A673 (cell line): ENCODE results near the gene ATP8A1.

Experiments used
- EZH2 ChIP-seq: fragments of 200-600 bp; sonication (generic); IDR thresholded peaks from 2 replicates; pipeline ENCODE4 v1.6.1; 2017; ENCODE audit warnings: borderline replicate concordance, low read depth, mild to moderate bottlenecking, mixed read lengths, antibody characterized with exemption, low read length; ENCODE audit not compliant: poor library complexity, severe bottlenecking
- TF ChIP-seq, protein P1 (sequence below): fragments of 300-800, 200-600 bp; sonication (generic); conservative IDR thresholded peaks from 2 replicates; pipeline ENCODE4 v1.5.1; 2017; ENCODE audit warnings: low read depth, mild to moderate bottlenecking, antibody characterized with exemption, low read length, moderate library complexity, mixed read lengths

DNA sequence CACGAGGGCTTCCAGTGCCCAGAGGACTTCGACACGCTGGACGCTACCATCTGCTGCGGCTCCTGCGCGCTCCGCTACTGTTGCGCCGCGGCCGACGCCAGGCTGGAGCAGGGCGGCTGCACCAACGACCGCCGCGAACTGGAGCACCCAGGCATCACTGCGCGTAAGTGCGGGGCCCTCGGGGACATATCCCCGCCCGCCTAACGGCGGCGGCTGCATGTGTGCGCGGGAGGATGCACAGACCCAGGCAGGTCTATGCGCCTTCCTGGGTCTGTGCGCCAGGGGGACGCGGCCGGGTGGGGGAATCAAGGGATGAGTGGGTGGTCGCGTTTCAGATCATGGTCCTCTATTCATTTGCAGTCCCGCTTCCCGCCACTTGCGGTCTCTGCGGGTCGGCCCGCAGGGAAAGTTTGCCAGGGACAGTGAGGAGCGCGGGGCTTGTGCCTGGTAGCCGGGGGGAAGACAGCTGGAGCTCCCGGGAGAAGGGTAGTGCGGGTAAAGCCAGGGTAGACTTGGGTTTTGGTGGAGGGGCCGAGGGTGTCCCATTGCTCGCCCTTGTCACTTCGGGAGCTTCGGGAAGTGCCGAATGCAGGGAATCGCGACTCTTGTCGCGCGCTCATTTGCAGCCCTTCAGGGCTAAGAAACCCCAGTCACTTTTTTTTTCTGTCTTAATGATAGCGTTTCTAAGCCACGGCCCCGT, 258.6 kb downstream of the ATP8A1 start:
- TF ChIP-seq, protein P1, sequence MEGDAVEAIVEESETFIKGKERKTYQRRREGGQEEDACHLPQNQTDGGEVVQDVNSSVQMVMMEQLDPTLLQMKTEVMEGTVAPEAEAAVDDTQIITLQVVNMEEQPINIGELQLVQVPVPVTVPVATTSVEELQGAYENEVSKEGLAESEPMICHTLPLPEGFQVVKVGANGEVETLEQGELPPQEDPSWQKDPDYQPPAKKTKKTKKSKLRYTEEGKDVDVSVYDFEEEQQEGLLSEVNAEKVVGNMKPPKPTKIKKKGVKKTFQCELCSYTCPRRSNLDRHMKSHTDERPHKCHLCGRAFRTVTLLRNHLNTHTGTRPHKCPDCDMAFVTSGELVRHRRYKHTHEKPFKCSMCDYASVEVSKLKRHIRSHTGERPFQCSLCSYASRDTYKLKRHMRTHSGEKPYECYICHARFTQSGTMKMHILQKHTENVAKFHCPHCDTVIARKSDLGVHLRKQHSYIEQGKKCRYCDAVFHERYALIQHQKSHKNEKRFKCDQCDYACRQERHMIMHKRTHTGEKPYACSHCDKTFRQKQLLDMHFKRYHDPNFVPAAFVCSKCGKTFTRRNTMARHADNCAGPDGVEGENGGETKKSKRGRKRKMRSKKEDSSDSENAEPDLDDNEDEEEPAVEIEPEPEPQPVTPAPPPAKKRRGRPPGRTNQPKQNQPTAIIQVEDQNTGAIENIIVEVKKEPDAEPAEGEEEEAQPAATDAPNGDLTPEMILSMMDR = 0 out of 2 replicates have a peak, but pooled peaks have one; percentile 11
- peak; percentile 8 for TF ChIP-seq EZH2
